Epithelial cell of prostate (primary cell): ENCODE results near the gene OSBPL7.

Experiments used
- DNase-seq: peaks from one replicate; pipeline ENCODE4 v3.0.0-alpha.2; 2011; ENCODE audit warnings: low read depth, low spot score
- H3K27ac ChIP-seq: fragments of 450-650 bp; 2 replicates; pipeline ENCODE4 v1.5.1; 2017; ENCODE audit warnings: mild to moderate bottlenecking

Gene OSBPL7

DNA sequence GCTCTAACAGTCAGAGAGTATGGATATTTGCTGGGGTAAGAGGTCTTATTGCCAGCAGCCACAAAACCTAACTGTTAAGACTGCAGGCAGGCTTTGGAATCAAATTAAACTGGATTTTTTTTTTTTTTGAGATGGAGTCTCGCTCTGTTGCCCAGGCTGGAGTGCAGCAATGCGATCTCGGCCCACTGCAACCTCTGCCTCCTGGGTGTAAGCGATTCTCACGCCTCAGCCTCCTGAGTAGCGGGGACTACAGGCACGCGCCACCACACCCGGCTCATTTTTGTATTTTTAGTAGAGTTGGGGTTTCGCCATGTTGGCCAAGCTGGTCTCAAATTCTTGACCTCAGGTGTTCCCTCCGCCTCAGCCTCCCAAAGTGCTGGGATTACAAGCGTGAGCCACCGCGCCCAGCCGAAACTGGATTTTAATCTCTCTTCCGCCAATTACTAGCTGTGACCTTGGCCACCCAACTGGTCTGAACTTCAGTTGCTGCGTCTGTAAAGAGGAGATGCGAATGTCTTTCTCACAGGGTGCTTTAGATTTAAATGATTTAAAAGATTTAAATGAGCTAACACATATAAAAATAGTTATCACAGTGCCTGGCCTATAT, 8.9 kb upstream of the OSBPL7 start:
- no peak for DNase-seq
- peak overlapping the region; percentile 66 for H3K27ac ChIP-seq

DNA sequence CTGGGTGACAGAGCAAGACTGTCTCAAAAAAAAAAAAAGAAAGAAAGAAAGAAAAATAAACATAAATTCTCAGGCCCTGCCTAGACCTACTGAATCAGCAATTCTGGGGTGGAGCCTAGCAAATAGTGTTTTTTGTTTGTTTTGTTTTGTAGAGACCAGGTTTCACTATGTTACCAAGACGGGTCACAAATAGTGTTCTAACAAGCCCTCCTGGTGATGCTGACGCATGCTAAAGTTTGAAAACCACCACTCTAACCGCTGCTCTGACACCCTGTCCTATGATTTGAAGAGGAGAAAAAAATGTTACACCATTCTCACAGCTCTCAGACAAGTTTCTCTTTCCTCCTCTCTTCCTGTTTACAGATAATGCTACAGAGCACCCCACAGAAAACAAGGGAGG, 8.3 kb upstream of the OSBPL7 start:
- no peak for DNase-seq
- no peak overlapping the region for H3K27ac ChIP-seq

DNA sequence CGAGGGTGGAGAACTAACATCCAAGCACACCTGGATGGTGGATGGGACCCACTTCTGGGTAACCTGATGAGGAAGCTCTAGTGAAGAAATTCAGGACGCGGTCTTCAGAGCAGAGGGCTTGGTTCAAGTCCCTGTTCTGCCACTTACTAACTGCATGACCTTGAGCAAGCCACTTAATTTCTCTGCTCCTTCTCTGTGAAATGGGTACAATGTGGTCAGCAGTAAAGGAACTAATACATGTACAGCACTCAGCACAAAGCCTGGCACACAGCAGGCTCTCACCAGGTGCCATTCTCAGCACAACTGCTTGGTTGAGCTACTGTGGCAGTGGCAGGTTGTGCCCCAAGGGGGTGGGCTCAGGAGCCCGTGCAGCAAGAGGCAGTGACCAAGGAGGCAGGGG, 1.9 kb upstream of the OSBPL7 start:
- no peak for DNase-seq
- H3K27ac ChIP-seq, result no peak overlapping the region

GRCh38 chr17:47822785-47823184, 1.2 kb upstream of the OSBPL7 start:
- no peak for DNase-seq
- H3K27ac ChIP-seq, result no peak overlapping the region

GRCh38 chr17:47821031-47821423, 567 bp downstream of the OSBPL7 start:
- H3K27ac ChIP-seq, result no peak overlapping the region
- no peak for DNase-seq

GRCh38 chr17:47820033-47820789, 1.4 kb downstream of the OSBPL7 start:
- no peak for DNase-seq
- no peak overlapping the region for H3K27ac ChIP-seq

DNA sequence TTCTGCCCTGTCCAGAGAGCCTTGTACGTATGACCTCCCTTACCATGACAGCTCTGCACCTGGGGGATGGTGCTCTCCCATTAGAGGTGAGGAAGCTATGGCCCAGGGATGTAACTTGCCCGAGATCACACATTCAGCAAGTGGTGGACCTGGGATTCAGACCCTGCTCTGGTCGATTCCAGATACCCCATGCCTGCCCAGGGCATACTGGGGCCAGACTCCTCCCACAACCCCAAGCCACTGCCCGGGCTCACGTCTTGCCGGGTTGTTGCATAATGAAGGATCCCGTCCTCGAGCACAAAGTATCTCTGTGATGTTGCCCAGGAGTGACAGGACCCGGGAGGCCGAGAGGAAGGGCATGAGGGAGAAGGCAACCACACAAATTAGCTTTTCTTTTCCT, 2.1 kb downstream of the OSBPL7 start:
- no peak overlapping the region for H3K27ac ChIP-seq
- no peak for DNase-seq

- H3K27ac ChIP-seq, result no peak overlapping the region
- DNase-seq, result no peak
These were observed 3.4 kb downstream of the OSBPL7 start for GRCh38 chr17:47818002-47818695.

GRCh38 chr17:47816947-47817346, 4.6 kb downstream of the OSBPL7 start:
- DNase-seq, result no peak
- H3K27ac ChIP-seq, result no peak overlapping the region

- no peak overlapping the region for H3K27ac ChIP-seq
These were observed 5.4 kb downstream of the OSBPL7 start for GRCh38 chr17:47816111-47816735.

DNA sequence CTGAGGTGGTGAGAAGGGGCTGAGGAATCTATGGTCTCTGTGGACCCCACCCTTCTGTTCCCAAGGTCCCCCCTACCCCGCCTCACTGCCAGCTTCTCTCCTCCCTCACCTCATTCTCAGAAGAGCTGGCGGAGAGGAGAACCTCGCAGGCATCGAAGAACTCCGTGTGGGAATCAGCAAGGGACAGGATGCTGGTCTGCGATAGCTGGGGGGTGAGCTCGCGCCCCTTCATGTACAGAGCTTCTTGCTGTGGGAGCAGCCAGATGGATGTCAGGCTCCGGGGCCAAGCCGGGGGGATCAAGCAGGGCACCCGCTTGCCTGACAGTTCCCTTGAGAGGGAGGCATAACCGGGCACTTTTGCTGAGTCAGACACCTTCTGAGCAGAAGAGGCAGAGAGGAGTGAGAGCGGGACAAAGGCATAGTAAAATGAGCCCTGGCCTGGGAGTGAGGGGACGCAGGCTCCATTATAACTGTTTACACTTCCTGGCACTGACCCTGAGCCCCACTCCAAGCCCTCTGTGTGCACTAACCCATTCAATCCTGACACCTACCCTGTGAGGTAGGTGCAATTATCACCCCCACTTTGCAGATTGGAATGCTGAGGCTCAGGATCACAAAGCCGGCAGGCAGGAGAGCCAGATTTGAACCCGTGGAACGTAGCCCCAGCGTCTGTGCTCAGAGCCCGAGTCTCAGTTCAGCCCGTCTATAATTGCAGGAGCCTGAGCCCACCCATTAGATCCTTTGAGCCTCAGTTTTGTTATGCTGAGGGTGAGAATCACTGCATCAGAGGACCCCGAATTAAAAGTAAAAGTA, 6.3 kb downstream of the OSBPL7 start:
- DNase-seq, result no peak
- H3K27ac ChIP-seq, result no peak overlapping the region

More at GRCh38 chr17:47816111-47816735, 5.4 kb downstream of the OSBPL7 start:
- DNase-seq, result no peak

- H3K27ac ChIP-seq, result no peak overlapping the region
- DNase-seq, result no peak
These were observed 8.0 kb downstream of the OSBPL7 start for GRCh38 chr17:47813512-47814031.

GRCh38 chr17:47813077-47813476, 8.5 kb downstream of the OSBPL7 start:
- no peak for DNase-seq
- no peak overlapping the region for H3K27ac ChIP-seq

GRCh38 chr17:47812146-47812920, 9.3 kb downstream of the OSBPL7 start:
- H3K27ac ChIP-seq, result no peak overlapping the region
- DNase-seq, result no peak

GRCh38 chr17:47811709-47812108, 9.9 kb downstream of the OSBPL7 start:
- no peak overlapping the region for H3K27ac ChIP-seq
- DNase-seq, result no peak

- no peak for DNase-seq
- peak overlapping the region; percentile 54 for H3K27ac ChIP-seq
These were observed 10.5 kb downstream of the OSBPL7 start for GRCh38 chr17:47810901-47811635.

GRCh38 chr17:47810200-47810821, 11.3 kb downstream of the OSBPL7 start:
- peak overlapping the region; percentile 54 for H3K27ac ChIP-seq

DNA sequence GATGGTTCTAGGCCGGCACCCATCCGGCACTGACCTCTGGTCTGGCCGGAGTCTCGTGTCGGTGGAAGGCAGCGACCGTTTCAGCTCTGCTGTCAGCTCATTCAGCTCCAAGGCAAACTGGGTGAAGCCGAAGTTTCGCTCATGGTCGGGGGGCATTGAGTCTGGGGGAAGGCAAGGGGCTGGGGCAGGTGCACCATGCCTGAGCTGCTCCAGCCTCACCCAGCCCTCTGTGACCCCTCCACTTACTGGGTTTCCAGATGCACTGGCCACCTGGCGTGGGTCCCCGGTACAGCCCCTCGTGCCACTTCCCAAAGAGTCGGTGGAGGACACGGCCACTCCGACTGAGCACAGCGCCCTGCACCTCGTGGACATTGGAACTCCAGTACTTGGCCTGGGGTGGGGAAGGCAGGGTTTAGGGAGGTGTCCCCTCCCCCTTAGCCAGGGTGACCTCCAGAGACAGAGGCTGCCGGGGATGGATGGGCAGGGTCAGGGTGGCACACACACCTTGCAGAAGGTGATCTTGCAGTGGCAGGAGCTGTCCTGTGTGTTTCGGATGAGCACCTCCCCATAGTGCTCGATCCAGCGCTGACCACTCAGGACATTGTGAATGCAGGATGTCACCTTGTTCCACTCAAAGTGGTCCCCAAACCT, 12.6 kb downstream of the OSBPL7 start:
- DNase-seq, result no peak
- no peak overlapping the region for H3K27ac ChIP-seq

More at GRCh38 chr17:47810200-47810821, 11.3 kb downstream of the OSBPL7 start:
- DNase-seq, result peak; percentile 83
